Ectodermal cell (in vitro differentiated cells): ENCODE measurements around the gene VPS45.

Experiments
- H3K27ac ChIP-seq: 2 replicates; pipeline ENCODE4 v1.7.0; 2013; ENCODE audit warnings: mild to moderate bottlenecking, low read depth, low read length; ENCODE audit not compliant: insufficient read depth, poor library complexity, severe bottlenecking
- H3K27me3 ChIP-seq: 2 replicates; pipeline ENCODE4 v1.7.0; 2013; ENCODE audit warnings: mild to moderate bottlenecking, low read length; ENCODE audit not compliant: insufficient read depth, control insufficient read depth, poor library complexity, severe bottlenecking
- H3K36me3 ChIP-seq: one replicate; pipeline ENCODE4 v1.7.0; 2013; ENCODE audit warnings: low read length; ENCODE audit not compliant: control insufficient read depth, insufficient read depth
- H3K4me1 ChIP-seq: one replicate; pipeline ENCODE4 v1.7.0; 2013; ENCODE audit warnings: low read length; ENCODE audit not compliant: control insufficient read depth, insufficient read depth
- H3K4me3 ChIP-seq: 2 replicates; pipeline ENCODE4 v1.7.0; 2013; ENCODE audit warnings: low read depth, low read length, control low read depth; ENCODE audit not compliant: insufficient read depth
- H3K9me3 ChIP-seq: 2 replicates; pipeline ENCODE4 v1.7.0; 2013; ENCODE audit warnings: mild to moderate bottlenecking, low read length, moderate library complexity; ENCODE audit not compliant: control insufficient read depth
- WGBS, 2 experiments: methylation state at CpG; one replicate each; pipeline ENCODE4 v1.1.7; 2013; ENCODE audit warnings: missing lambda C conversion rate in 2 of 2; 5-methylcytosine and 5-hydroxymethylcytosine counted together

VPS45 gene

DNA sequence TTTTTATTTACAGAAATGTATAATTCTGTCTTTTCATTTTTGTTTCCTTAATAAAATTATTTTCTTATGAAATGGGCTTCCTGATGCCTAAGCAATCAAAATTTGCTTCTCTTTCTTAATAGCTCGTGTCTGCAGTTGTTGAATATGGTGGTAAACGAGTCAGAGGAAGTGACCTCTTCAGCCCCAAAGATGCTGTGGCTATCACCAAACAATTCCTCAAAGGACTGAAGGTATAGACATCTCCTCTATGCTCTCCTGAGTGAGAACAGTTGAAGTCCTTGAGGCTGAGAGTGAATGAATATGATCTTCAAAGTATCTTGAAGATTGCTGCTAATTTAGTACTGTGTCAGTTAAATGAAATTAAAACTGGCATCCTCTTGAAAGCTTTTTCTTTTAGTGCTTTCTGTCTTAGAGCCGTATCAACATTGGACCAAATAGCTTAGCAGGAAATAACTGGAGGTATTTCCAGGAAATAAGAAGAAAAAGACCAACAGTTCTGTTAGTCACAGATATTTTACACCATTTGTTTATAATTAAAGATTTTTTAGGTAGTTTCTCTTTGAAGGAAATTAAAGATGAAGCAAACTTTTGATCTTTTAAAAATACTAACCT is 24.7 kb downstream of the VPS45 start:
- Histone ChIP-seq H3K36me3 (peaks cover 16% of the 10 kb centered on the region), H3K27me3 (no peaks in the 10 kb centered on the region), H3K27ac (no peak overlapping the region), H3K4me1 (no peaks in the 10 kb centered on the region), H3K9me3 (no peaks in the 10 kb centered on the region), H3K4me3 (no peak overlapping the region)
- WGBS, 2 experiments = 89 to 100% methylated on average over 1 to 3 of the region's 3 CpGs

DNA sequence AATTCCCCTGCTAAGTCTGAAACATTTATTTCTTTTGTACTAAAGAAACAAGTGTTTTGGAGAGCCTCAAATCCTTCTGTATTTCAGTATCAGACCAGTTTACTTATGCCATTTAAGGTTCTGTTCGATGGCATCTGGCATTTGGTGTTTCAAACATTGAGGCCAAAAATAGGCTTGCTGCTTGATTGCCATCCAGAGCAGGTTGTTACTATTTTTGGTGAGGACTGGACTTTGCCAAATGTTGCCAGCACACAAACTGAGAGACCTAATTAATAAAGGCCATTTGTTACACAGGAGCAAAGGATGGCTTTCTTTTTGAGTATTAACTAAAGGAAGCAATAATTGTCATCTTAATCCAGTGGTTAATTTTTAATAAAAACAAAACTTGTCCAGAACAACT is 26.2 kb downstream of the VPS45 start:
- Histone ChIP-seq H3K4me1 (no peaks in the 10 kb centered on the region), H3K27ac (no peak overlapping the region), H3K9me3 (no peaks in the 10 kb centered on the region), H3K27me3 (no peaks in the 10 kb centered on the region), H3K4me3 (no peak overlapping the region), H3K36me3 (peaks cover 11% of the 10 kb centered on the region)
- WGBS, 2 experiments = 94 to 96% methylated on average over 1 of the region's 1 CpG

DNA sequence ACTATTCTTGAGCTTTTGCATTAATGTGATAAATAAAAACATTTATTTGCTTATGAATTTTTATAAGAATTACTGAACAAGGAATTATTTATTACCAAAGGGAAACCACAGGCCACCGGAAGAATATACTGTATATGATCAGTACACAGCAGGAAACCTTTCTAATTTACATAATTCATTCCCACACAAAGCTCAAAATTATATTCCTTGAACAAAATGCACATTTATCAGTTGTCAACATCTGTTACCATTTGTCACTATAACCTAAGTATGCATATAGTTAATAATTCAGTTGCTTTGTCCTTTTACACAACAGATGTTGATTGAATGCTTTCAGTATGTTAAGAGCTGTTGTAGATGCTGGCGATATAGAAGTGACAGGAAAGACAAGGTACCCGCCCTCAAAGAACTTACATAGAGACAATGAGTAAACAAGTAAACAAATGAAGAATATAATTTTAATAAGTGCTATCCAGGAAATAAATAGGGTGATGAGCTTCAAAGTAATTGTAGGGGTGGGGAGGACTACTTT is 27.2 kb downstream of the VPS45 start:
- Histone ChIP-seq H3K4me3 (no peak overlapping the region), H3K9me3 (no peaks in the 10 kb centered on the region), H3K36me3 (peaks cover 11% of the 10 kb centered on the region), H3K27ac (no peak overlapping the region), H3K27me3 (no peaks in the 10 kb centered on the region), H3K4me1 (no peaks in the 10 kb centered on the region)
- 93 to 95% methylated on average over 3 of the region's 3 CpGs for WGBS, 2 experiments

DNA sequence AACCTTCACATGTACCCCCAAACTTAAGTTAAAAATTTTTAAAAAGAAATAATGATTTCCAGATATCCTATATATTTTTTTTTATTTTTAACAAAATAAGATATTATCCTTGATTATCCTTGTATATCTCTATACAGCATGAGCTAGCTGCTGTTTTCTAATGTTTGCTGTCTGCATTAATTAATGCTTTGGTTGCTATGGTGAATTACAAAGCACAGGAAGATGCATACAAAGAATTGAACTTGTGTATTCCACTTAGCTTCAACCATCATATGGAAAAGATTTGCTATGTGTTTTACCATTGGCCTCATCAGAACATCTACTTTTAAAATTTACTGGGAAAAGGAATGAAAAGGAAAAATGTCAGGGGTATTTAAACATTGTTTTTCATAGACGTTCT is 35.4 kb downstream of the VPS45 start:
- Histone ChIP-seq H3K36me3 (peaks cover 3% of the 10 kb centered on the region), H3K9me3 (no peaks in the 10 kb centered on the region), H3K4me3 (no peak overlapping the region), H3K4me1 (no peaks in the 10 kb centered on the region), H3K27me3 (no peaks in the 10 kb centered on the region), H3K27ac (no peak overlapping the region)
- 100% methylated on average over 1 of the region's 1 CpG for WGBS, 2 experiments

DNA sequence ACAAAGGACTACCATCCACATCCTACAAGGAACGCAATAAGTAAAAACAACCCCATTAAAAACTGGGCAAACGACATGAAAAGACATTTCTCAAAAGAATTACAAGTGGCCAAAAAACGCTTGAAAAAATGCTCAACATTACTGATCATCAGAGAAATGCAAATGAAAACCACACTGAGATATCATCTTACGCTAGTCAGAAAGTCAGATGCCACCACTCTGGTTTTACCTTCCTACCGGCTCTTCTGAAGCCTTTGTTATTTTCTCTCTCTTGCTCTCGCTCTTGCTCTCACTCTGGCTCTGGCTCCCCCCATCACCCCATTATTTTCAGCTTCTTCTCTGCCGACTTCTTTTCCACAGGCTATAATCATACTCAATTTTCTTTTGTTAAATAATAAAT is 38.8 kb downstream of the VPS45 start:
- Histone ChIP-seq H3K27me3 (no peaks in the 10 kb centered on the region), H3K36me3 (no peaks in the 10 kb centered on the region), H3K9me3 (no peaks in the 10 kb centered on the region), H3K4me1 (no peaks in the 10 kb centered on the region), H3K27ac (no peak overlapping the region), H3K4me3 (no peak overlapping the region)
- WGBS, 2 experiments = 75 to 80% methylated on average over 6 of the region's 7 CpGs

DNA sequence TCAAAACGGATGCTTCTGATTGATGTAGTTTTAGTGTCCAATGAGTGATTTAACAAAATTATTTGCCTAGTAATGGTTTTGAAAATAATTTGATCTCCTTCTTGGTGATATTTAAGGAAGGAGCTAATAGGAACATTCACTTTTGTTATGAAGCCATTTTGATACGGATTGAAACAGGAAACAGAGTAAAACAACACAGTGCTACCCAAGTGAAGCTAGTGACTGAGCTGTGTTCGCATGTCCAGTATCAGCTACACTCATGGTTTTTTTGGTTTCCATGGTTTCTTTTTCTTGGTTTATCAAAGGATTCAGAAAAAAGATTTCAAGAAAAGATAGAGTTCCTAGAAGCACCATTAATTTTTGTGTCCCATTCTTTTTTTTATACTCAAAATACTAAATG is 42.0 kb downstream of the VPS45 start:
- no peak overlapping the region for H3K4me3 ChIP-seq
- H3K4me1 ChIP-seq = no peaks in the 10 kb centered on the region
- no peaks in the 10 kb centered on the region for H3K27me3 ChIP-seq
- 91 to 95% methylated on average over 3 of the region's 3 CpGs for WGBS, 2 experiments
- H3K36me3 ChIP-seq = no peaks in the 10 kb centered on the region
- no peaks in the 10 kb centered on the region for H3K9me3 ChIP-seq
- H3K27ac ChIP-seq = no peak overlapping the region

DNA sequence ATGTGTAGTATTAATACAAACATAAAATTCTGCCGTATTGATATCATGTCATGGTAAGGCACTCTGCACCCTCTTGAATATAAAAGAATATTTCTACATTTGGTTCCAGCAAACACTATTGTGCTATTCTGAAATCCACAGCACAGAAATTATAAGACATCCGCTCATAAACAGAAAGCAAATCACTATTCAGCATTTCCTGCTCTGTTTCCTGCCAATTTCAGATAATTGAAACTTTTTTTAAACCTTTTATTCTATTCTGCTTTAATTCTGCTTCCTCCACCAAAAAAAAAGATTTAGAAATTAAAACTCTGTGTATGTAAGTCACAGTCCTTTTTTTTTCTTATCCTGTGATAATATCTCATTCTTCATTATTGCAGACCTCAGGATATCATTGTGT is 42.5 kb downstream of the VPS45 start:
- no peak overlapping the region for H3K4me3 ChIP-seq
- no peaks in the 10 kb centered on the region for H3K9me3 ChIP-seq
- no peaks in the 10 kb centered on the region for H3K36me3 ChIP-seq
- WGBS, 2 experiments = 93 to 96% methylated on average over 2 of the region's 2 CpGs
- no peaks in the 10 kb centered on the region for H3K4me1 ChIP-seq
- no peaks in the 10 kb centered on the region for H3K27me3 ChIP-seq
- no peak overlapping the region for H3K27ac ChIP-seq

DNA sequence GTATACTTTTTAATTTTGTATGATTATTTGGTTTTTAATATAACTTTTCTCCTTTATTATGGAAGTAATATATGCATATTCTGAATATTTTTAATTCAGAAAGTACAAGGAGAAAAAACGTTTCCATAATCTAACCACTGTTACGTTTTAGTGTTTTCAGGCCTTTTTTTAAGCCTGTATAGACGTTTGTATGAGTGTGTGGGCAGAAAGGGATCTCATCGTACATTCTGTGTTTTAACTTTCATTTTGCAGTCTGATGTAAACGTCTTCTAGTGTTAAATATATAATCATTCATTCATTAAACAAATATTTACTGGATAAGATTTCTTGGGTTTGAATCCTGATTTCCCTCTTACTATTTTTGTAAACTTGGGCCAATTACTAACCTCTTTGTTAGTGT is 44.1 kb downstream of the VPS45 start:
- Histone ChIP-seq H3K27ac (no peak overlapping the region), H3K4me1 (no peaks in the 10 kb centered on the region), H3K36me3 (no peaks in the 10 kb centered on the region), H3K27me3 (no peaks in the 10 kb centered on the region), H3K9me3 (no peaks in the 10 kb centered on the region), H3K4me3 (no peak overlapping the region)
- WGBS, 2 experiments = 96% methylated on average over 3 to 4 of the region's 5 CpGs

DNA sequence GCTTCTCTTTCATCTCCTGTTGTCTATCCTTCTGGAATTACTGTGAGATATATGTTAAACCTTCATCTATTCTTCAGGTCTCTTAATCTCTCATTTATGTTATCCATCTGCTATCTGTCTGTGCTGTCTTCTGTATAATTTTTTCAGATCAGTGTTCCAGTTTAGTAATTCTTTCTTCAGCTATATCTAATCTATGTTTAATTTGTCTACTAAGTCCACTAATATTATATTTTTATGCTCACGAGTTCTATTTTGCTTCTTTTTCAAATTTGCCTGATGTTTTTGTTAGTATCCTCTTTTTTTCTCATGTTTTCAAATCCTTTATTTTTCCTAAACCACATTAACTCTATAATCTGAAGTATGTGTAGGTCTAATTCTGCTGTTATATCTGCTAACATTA is 47.5 kb downstream of the VPS45 start:
- H3K4me1 ChIP-seq = no peaks in the 10 kb centered on the region
- H3K27me3 ChIP-seq = no peaks in the 10 kb centered on the region
- WGBS, 2 experiments = no CpG with 5 or more reads among the region's 1 CpG
- no peaks in the 10 kb centered on the region for H3K9me3 ChIP-seq
- no peak overlapping the region for H3K4me3 ChIP-seq
- H3K27ac ChIP-seq = no peak overlapping the region
- H3K36me3 ChIP-seq = no peaks in the 10 kb centered on the region

DNA sequence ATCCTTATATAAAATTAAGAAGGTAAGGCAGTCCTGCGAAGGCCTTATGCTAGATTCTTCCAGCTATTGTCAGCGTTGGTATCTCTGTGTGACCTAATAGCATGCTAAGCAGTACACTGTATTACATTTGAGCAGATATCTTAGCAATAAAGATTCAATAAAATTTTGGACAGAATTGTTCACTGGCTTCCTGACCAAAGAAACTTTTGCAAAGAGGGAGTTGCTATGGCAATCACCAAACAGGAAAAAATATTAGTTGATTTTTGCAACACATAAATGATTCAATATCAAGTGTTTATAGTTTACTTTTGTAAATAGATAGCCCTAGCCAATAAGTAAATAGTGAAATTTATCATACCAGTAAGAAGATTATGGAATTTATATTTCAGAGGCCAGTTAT is 51.1 kb downstream of the VPS45 start:
- Histone ChIP-seq H3K27ac (no peak overlapping the region), H3K27me3 (no peaks in the 10 kb centered on the region), H3K4me1 (no peaks in the 10 kb centered on the region), H3K9me3 (no peaks in the 10 kb centered on the region), H3K4me3 (no peak overlapping the region), H3K36me3 (no peaks in the 10 kb centered on the region)
- 89 to 94% methylated on average over 2 of the region's 2 CpGs for WGBS, 2 experiments
